Gastroesophageal sphincter (tissue), 4 donors: Measurements from ENCODE around the gene ARMC2. TPM values are rescaled to one million over a fixed set of nuclear protein-coding genes. Genes with fewer than 3 reads are reported as not detected.

Experiments used
- ATAC-seq: fragments of 150-250 bp; one replicate; pipeline ENCODE4 v1.9.1; 2016; ENCODE audit warnings: mild to moderate bottlenecking, moderate library complexity
- H3K27ac ChIP-seq, 4 donors: fragments of 200-600 bp; sonication (generic) in 3 of 4; 1 replicate in 3 of 4; 2 replicates in 1 of 4; pipeline ENCODE4 v1.5.1; 2016 to 2019
- H3K27me3 ChIP-seq: fragments of 200-600 bp; sonication (generic); one replicate; pipeline ENCODE4 v1.5.1; 2019
- H3K36me3 ChIP-seq, 2 donors: fragments of 200-600 bp; sonication (generic); one replicate each; pipeline ENCODE4 v1.5.1; 2019; ENCODE audit warnings: control low read depth in 1 of 2
- H3K4me1 ChIP-seq, 3 donors: fragments of 200-600 bp; sonication (generic); 1 replicate in 2 of 3; 2 replicates in 1 of 3; pipeline ENCODE4 v1.5.1; 2016 to 2019; ENCODE audit warnings: control low read depth in 2 of 3
- H3K4me3 ChIP-seq, 2 donors: fragments of 200-600 bp; sonication (generic); one replicate each; pipeline ENCODE4 v1.5.1; 2019; ENCODE audit warnings: mild to moderate bottlenecking in 1 of 2, moderate library complexity in 1 of 2
- H3K9me3 ChIP-seq, 3 donors: fragments of 200-600 bp; sonication (generic); one replicate each; pipeline ENCODE4 v1.5.1; 2017 to 2019; ENCODE audit warnings: control low read depth in 2 of 3
- EP300 ChIP-seq: sonication (generic); formaldehyde crosslinking; IDR thresholded peaks from one replicate; pipeline ENCODE4 v1.6.1; 2017; ENCODE audit warnings: antibody characterized with exemption, mild to moderate bottlenecking
- POLR2A ChIP-seq, 2 donors: fragments of 450-650 bp; IDR thresholded peaks; one replicate each; pipeline ENCODE4 v1.6.1; 2017; ENCODE audit warnings: antibody characterized with exemption in 2 of 2, mild to moderate bottlenecking in 2 of 2, moderate library complexity in 1 of 2
- POLR2AphosphoS5 ChIP-seq: sonication (generic); formaldehyde crosslinking; IDR thresholded peaks from one replicate; pipeline ENCODE4 v1.6.1; 2017; ENCODE audit warnings: antibody characterized with exemption
- whole genome bisulfite sequencing, 2 donors: methylation state at CpG; one replicate each; pipeline ENCODE4 v1.1.5; 2018; ENCODE audit warnings: low coverage in 1 of 2; 5-methylcytosine and 5-hydroxymethylcytosine counted together
- total RNA-seq, 4 donors: library from RNA; depleted of rRNA; stranded (reverse); fragments of >200 nt; gene quantifications; one replicate each; pipeline ENCODE4 v1.1.0, GENCODE V29; 2016
- TF ChIP-seq, protein P1 (sequence below), 4 experiments: fragments of 200-600 bp in 2 of 4; fragments of 450-650 bp in 2 of 4; sonication (generic) in 1 of 4; IDR thresholded peaks; one replicate each; pipeline ENCODE4 v1.5.1; 2017 to 2019; ENCODE audit warnings: antibody characterized with exemption in 4 of 4, mild to moderate bottlenecking in 2 of 4, moderate library complexity in 2 of 4

Gene ARMC2
- total RNA-seq, 4 donors from 2014 or later: 2.8 to 3.9 (median 3.5) TPM

DNA sequence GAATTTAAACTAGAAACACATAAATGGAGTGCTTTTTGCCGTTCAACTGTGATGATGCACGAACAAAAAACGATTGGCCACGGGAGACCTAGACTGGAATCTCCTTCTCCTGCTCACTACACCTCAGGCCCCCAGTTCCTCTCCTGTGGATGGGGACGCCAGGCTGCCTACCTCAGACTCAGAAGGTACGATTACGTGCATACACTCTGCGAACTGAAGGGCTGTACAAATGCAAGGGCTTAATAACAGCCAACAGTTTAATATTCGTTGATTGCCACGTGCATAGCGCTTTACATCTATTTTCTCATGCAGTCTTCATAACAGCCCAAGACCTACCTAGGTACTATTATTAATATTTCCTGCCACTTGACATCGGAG lies 495 bp upstream of the ARMC2 start:
- Histone ChIP-seq H3K36me3 (no peaks in the 10 kb centered on the region), H3K27ac (peak overlapping the region; percentile 64 to 91 (median 84)), H3K4me3 (peak overlapping the region; percentile 61 to 70), H3K4me1 (peaks cover 0 to 44% (median 3%) of the 10 kb centered on the region in 3 donors), H3K27me3 (no peaks in the 10 kb centered on the region), H3K9me3 (no peaks in the 10 kb centered on the region)
- no peak for TF ChIP-seq EP300
- no peak for TF ChIP-seq POLR2A (IDR thresholded peaks at IDR 0.05)
- TF ChIP-seq, protein P1, sequence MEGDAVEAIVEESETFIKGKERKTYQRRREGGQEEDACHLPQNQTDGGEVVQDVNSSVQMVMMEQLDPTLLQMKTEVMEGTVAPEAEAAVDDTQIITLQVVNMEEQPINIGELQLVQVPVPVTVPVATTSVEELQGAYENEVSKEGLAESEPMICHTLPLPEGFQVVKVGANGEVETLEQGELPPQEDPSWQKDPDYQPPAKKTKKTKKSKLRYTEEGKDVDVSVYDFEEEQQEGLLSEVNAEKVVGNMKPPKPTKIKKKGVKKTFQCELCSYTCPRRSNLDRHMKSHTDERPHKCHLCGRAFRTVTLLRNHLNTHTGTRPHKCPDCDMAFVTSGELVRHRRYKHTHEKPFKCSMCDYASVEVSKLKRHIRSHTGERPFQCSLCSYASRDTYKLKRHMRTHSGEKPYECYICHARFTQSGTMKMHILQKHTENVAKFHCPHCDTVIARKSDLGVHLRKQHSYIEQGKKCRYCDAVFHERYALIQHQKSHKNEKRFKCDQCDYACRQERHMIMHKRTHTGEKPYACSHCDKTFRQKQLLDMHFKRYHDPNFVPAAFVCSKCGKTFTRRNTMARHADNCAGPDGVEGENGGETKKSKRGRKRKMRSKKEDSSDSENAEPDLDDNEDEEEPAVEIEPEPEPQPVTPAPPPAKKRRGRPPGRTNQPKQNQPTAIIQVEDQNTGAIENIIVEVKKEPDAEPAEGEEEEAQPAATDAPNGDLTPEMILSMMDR (IDR thresholded peaks at IDR 0.05): no peak
- TF ChIP-seq POLR2AphosphoS5: no peak
- 29 to 37% methylated on average over 11 to 12 of the region's 12 CpGs for WGBS, 2 donors
- no peak for ATAC-seq

GRCh38 chr6:108850669-108851465 lies 2.6 kb downstream of the ARMC2 start:
- H3K4me3 ChIP-seq: no peak overlapping the region
- H3K27me3 ChIP-seq: no peaks in the 10 kb centered on the region
- TF ChIP-seq POLR2AphosphoS5: peak; percentile 80
- no peak for TF ChIP-seq POLR2A (IDR thresholded peaks at IDR 0.05)
- no peak for TF ChIP-seq EP300
- TF ChIP-seq, protein P1 (IDR thresholded peaks at IDR 0.05): no peak
- no peak for ATAC-seq
- no peaks in the 10 kb centered on the region for H3K9me3 ChIP-seq
- peaks cover 0 to 16% of the 10 kb centered on the region in 2 donors for H3K36me3 ChIP-seq
- H3K4me1 ChIP-seq: peaks cover 0 to 44% (median 3%) of the 10 kb centered on the region in 3 donors
- H3K27ac ChIP-seq: peak overlapping the region in 3 of 4 donors; percentile 49 to 70 (median 57)
- 65 to 70% methylated on average over 6 to 10 of the region's 10 CpGs for WGBS, 2 donors

- Histone ChIP-seq H3K27me3 (no peaks in the 10 kb centered on the region), H3K36me3 (peaks cover 0 to 23% of the 10 kb centered on the region in 2 donors), H3K27ac (peak overlapping the region in 2 of 4 donors; percentile 49 to 70), H3K4me3 (no peak overlapping the region), H3K4me1 (peaks cover 0 to 44% (median 3%) of the 10 kb centered on the region in 3 donors), H3K9me3 (no peaks in the 10 kb centered on the region)
- TF ChIP-seq POLR2A (IDR thresholded peaks at IDR 0.05): no peak
- TF ChIP-seq, protein P1 (IDR thresholded peaks at IDR 0.05): no peak
- no peak for TF ChIP-seq POLR2AphosphoS5
- ATAC-seq: no peak
- 83 to 85% methylated on average over 1 of the region's 1 CpG for WGBS, 2 donors
Observed at GRCh38 chr6:108851756-108852155, 3.5 kb downstream of the ARMC2 start.

DNA sequence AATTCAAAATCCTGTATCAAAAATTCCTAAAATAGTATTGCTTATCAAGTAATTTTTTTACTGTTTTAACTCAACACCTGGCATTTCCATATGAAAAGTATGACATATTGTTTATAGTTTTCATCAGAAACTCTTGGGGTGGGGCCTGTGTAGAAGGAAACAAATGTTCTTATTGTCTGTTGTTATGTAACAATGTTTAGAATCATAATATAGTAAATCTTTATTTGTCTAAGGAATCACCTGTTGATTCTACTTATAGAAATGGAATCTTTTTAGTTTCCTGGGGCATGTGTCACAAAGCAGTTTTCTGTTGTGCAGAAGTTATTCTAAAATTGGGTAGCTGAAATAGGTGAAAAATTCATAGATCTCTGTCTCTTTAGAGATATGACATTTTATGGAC lies 4.9 kb downstream of the ARMC2 start:
- no peak for ATAC-seq
- H3K27ac ChIP-seq: no peak overlapping the region
- peaks cover 0 to 33% (median 0%) of the 10 kb centered on the region in 3 donors for H3K4me1 ChIP-seq
- TF ChIP-seq EP300 (no peak), POLR2AphosphoS5 (no peak), POLR2A (IDR thresholded peaks at IDR 0.05) (no peak)
- TF ChIP-seq, protein P1 (IDR thresholded peaks at IDR 0.05): no peak
- H3K36me3 ChIP-seq: peaks cover 0 to 36% of the 10 kb centered on the region in 2 donors
- no peaks in the 10 kb centered on the region for H3K27me3 ChIP-seq
- H3K4me3 ChIP-seq: no peak overlapping the region
- H3K9me3 ChIP-seq: no peaks in the 10 kb centered on the region
